Iris pigment epithelial cell (primary cell): ENCODE data around the gene PIAS2.
A peak's percentile ranks its signal among the peaks of the same experiment; 100 is the strongest.
"Not testable (repeated sequence)": the region's sequence is repeated elsewhere in the genome, so short reads cannot be mapped to it uniquely, and the experiment has no call there.

Source experiments
- DNase-seq: peaks from one replicate; pipeline ENCODE4 v3.0.0-alpha.2; 2011; ENCODE audit warnings: low read depth

The PIAS2 gene

GRCh38 chr18:46832849-46833248 lies 84.5 kb downstream of the PIAS2 start:
- no peak for DNase-seq

GRCh38 chr18:46832422-46832821 lies 84.9 kb downstream of the PIAS2 start:
- not testable (repeated sequence) for DNase-seq

- no peak for DNase-seq
These were observed 85.9 kb downstream of the PIAS2 start for GRCh38 chr18:46831434-46831833.

GRCh38 chr18:46830633-46831032 lies 86.7 kb downstream of the PIAS2 start:
- DNase-seq = no peak

GRCh38 chr18:46829947-46830346 lies 87.4 kb downstream of the PIAS2 start:
- DNase-seq = no peak

- DNase-seq = no peak
These were observed 87.8 kb downstream of the PIAS2 start for GRCh38 chr18:46829531-46829930.

GRCh38 chr18:46821856-46822711 lies 95.2 kb downstream of the PIAS2 start:
- peak; percentile 28 for DNase-seq

- DNase-seq = no peak
These were observed 96.4 kb downstream of the PIAS2 start for GRCh38 chr18:46820863-46821262.

- no peak for DNase-seq
These were observed 101.6 kb downstream of the PIAS2 start for GRCh38 chr18:46815661-46816060.

GRCh38 chr18:46814399-46814798 lies 102.9 kb downstream of the PIAS2 start:
- no peak for DNase-seq

- no peak for DNase-seq
These were observed 105.0 kb downstream of the PIAS2 start for GRCh38 chr18:46812311-46812710.

GRCh38 chr18:46810481-46811000 lies 106.8 kb downstream of the PIAS2 start:
- no peak for DNase-seq

GRCh38 chr18:46809145-46809544 lies 108.2 kb downstream of the PIAS2 start:
- DNase-seq = no peak

- not testable (repeated sequence) for DNase-seq
These were observed 121.4 kb downstream of the PIAS2 start for GRCh38 chr18:46795945-46796344.

GRCh38 chr18:46794607-46795006 lies 122.7 kb downstream of the PIAS2 start:
- no peak for DNase-seq

GRCh38 chr18:46793565-46793964 lies 123.7 kb downstream of the PIAS2 start:
- no peak for DNase-seq

- no peak for DNase-seq
These were observed 128.2 kb downstream of the PIAS2 start for GRCh38 chr18:46789088-46789487.

- no peak for DNase-seq
These were observed 129.6 kb downstream of the PIAS2 start for GRCh38 chr18:46787674-46788073.

GRCh38 chr18:46772357-46772756 lies 144.9 kb downstream of the PIAS2 start:
- DNase-seq = no peak

- no peak for DNase-seq
These were observed 146.2 kb downstream of the PIAS2 start for GRCh38 chr18:46771141-46771540.

GRCh38 chr18:46770708-46771107 lies 146.6 kb downstream of the PIAS2 start:
- no peak for DNase-seq

- DNase-seq = no peak
These were observed 149.0 kb downstream of the PIAS2 start for GRCh38 chr18:46768166-46768921.

GRCh38 chr18:46767217-46767616 lies 150.1 kb downstream of the PIAS2 start:
- no peak for DNase-seq
